Activated T-cell treated with anti-CD3 and anti-CD28 coated beads, Interleukin-2, amount 50 U/mL, for 24 hours (primary cell): ENCODE data around the gene CATSPER1.

Experiments used
- DNase-seq: peaks from one replicate; pipeline ENCODE4 v3.0.0-alpha.2; 2020
- H3K27ac Mint-ChIP-seq: 2 replicates; pipeline ENCODE4 v1.8.0; 2020; ENCODE audit warnings: mild to moderate bottlenecking, mixed read lengths
- H3K27me3 Mint-ChIP-seq: 2 replicates; pipeline ENCODE4 v1.8.0; 2020; ENCODE audit warnings: mixed read lengths
- H3K36me3 Mint-ChIP-seq: 2 replicates; pipeline ENCODE4 v1.8.0; 2020; ENCODE audit warnings: low read depth, mixed read lengths
- H3K4me1 Mint-ChIP-seq: 2 replicates; pipeline ENCODE4 v1.8.0; 2020; ENCODE audit warnings: low read depth, mixed read lengths
- H3K4me3 Mint-ChIP-seq: 2 replicates; pipeline ENCODE4 v1.8.0; 2020; ENCODE audit warnings: mild to moderate bottlenecking, moderate library complexity, mixed read lengths
- H3K9me3 Mint-ChIP-seq: 2 replicates; pipeline ENCODE4 v1.8.0; 2020; ENCODE audit warnings: mixed read lengths

Gene CATSPER1

GRCh38 chr11:65981972-65982823, 44.1 kb downstream of the CATSPER1 start:
- Mint-ChIP-seq H3K4me1 (no peaks in the 10 kb centered on the region), H3K27ac (no peak overlapping the region), H3K27me3 (no peaks in the 10 kb centered on the region), H3K4me3 (no peak overlapping the region), H3K9me3 (no peaks in the 10 kb centered on the region), H3K36me3 (peaks cover 29% of the 10 kb centered on the region)
- DNase-seq: no peak

- Mint-ChIP-seq H3K36me3 (peaks cover 39% of the 10 kb centered on the region), H3K4me3 (no peak overlapping the region), H3K27me3 (no peaks in the 10 kb centered on the region), H3K4me1 (no peaks in the 10 kb centered on the region), H3K27ac (no peak overlapping the region), H3K9me3 (no peaks in the 10 kb centered on the region)
- DNase-seq: no peak
These were observed 45.1 kb downstream of the CATSPER1 start for GRCh38 chr11:65981101-65981740.

- no peak for DNase-seq
- peaks cover 54% of the 10 kb centered on the region for H3K36me3 Mint-ChIP-seq
- H3K4me3 Mint-ChIP-seq: no peak overlapping the region
- no peak overlapping the region for H3K27ac Mint-ChIP-seq
- H3K9me3 Mint-ChIP-seq: no peaks in the 10 kb centered on the region
- no peaks in the 10 kb centered on the region for H3K27me3 Mint-ChIP-seq
- H3K4me1 Mint-ChIP-seq: no peaks in the 10 kb centered on the region
These were observed 47.0 kb downstream of the CATSPER1 start for GRCh38 chr11:65979261-65979759.

- no peaks in the 10 kb centered on the region for H3K4me1 Mint-ChIP-seq
- no peaks in the 10 kb centered on the region for H3K9me3 Mint-ChIP-seq
- peaks cover 58% of the 10 kb centered on the region for H3K36me3 Mint-ChIP-seq
- H3K4me3 Mint-ChIP-seq: no peak overlapping the region
- H3K27ac Mint-ChIP-seq: peak overlapping the region; percentile 35
- no peaks in the 10 kb centered on the region for H3K27me3 Mint-ChIP-seq
- no peak for DNase-seq
These were observed 47.7 kb downstream of the CATSPER1 start for GRCh38 chr11:65978391-65979238.

GRCh38 chr11:65977621-65978390, 48.5 kb downstream of the CATSPER1 start:
- DNase-seq: no peak
- Mint-ChIP-seq H3K36me3 (peaks cover 66% of the 10 kb centered on the region), H3K4me1 (no peaks in the 10 kb centered on the region), H3K27ac (peak overlapping the region; percentile 52), H3K27me3 (no peaks in the 10 kb centered on the region), H3K9me3 (no peaks in the 10 kb centered on the region), H3K4me3 (no peak overlapping the region)

- Mint-ChIP-seq H3K27me3 (no peaks in the 10 kb centered on the region), H3K9me3 (no peaks in the 10 kb centered on the region), H3K4me3 (no peak overlapping the region), H3K4me1 (no peaks in the 10 kb centered on the region), H3K27ac (peak overlapping the region; percentile 61), H3K36me3 (peaks cover 78% of the 10 kb centered on the region)
- DNase-seq: no peak
These were observed 49.8 kb downstream of the CATSPER1 start for GRCh38 chr11:65976216-65977176.

GRCh38 chr11:65975771-65976170, 50.5 kb downstream of the CATSPER1 start:
- no peaks in the 10 kb centered on the region for H3K4me1 Mint-ChIP-seq
- H3K27me3 Mint-ChIP-seq: no peaks in the 10 kb centered on the region
- peaks cover 78% of the 10 kb centered on the region for H3K36me3 Mint-ChIP-seq
- DNase-seq: no peak
- no peaks in the 10 kb centered on the region for H3K9me3 Mint-ChIP-seq
- H3K4me3 Mint-ChIP-seq: no peak overlapping the region
- peak overlapping the region; percentile 71 for H3K27ac Mint-ChIP-seq

- peaks cover 79% of the 10 kb centered on the region for H3K36me3 Mint-ChIP-seq
- no peak overlapping the region for H3K4me3 Mint-ChIP-seq
- H3K27me3 Mint-ChIP-seq: no peaks in the 10 kb centered on the region
- H3K4me1 Mint-ChIP-seq: peaks cover 6% of the 10 kb centered on the region
- H3K27ac Mint-ChIP-seq: peak overlapping the region; percentile 59
- H3K9me3 Mint-ChIP-seq: no peaks in the 10 kb centered on the region
- no peak for DNase-seq
These were observed 52.7 kb downstream of the CATSPER1 start for GRCh38 chr11:65973439-65974110.

GRCh38 chr11:65972116-65972515, 54.2 kb downstream of the CATSPER1 start:
- H3K9me3 Mint-ChIP-seq: no peaks in the 10 kb centered on the region
- H3K4me3 Mint-ChIP-seq: no peak overlapping the region
- H3K27me3 Mint-ChIP-seq: no peaks in the 10 kb centered on the region
- no peak for DNase-seq
- H3K27ac Mint-ChIP-seq: peak overlapping the region; percentile 77
- peaks cover 9% of the 10 kb centered on the region for H3K4me1 Mint-ChIP-seq
- H3K36me3 Mint-ChIP-seq: peaks cover 83% of the 10 kb centered on the region

GRCh38 chr11:65968600-65969482, 57.4 kb downstream of the CATSPER1 start:
- Mint-ChIP-seq H3K27ac (peak overlapping the region; percentile 66), H3K36me3 (peaks cover 90% of the 10 kb centered on the region), H3K9me3 (no peaks in the 10 kb centered on the region), H3K4me1 (peaks cover 17% of the 10 kb centered on the region), H3K4me3 (no peak overlapping the region), H3K27me3 (no peaks in the 10 kb centered on the region)
- no peak for DNase-seq

- no peaks in the 10 kb centered on the region for H3K9me3 Mint-ChIP-seq
- H3K4me1 Mint-ChIP-seq: peaks cover 30% of the 10 kb centered on the region
- H3K4me3 Mint-ChIP-seq: no peak overlapping the region
- no peak for DNase-seq
- no peaks in the 10 kb centered on the region for H3K27me3 Mint-ChIP-seq
- peaks cover 89% of the 10 kb centered on the region for H3K36me3 Mint-ChIP-seq
- H3K27ac Mint-ChIP-seq: no peak overlapping the region
These were observed 58.8 kb downstream of the CATSPER1 start for GRCh38 chr11:65967329-65967934.
